IMR-90 (cell line): Measurements from ENCODE around the gene FAM219A. TPM values are rescaled to one million over a fixed set of nuclear protein-coding genes. Genes with fewer than 3 reads are reported as not detected.
A peak's percentile ranks its signal among the peaks of the same experiment; 100 is the strongest.

Source experiments
- ATAC-seq: fragments of 200-7000 bp; cut with Tn5 transposase; 2 replicates; pipeline ENCODE4 v1.9.1; 2020; ENCODE audit warnings: low read depth, mild to moderate bottlenecking, moderate library complexity
- BruUV-seq: library from RNA; stranded (reverse); fragments of 400-500 nt; replicated peaks from 2 replicates; lab custom pipeline; 2021; lab: Mats Ljungman, UMichigan
- CTCF ChIA-PET: fragments of 300-600 bp; formaldehyde crosslinking; extraction: SDS; loops from one replicate; lab custom pipeline; 2021; ENCODE audit warnings: antibody characterized with exemption; lab: Yijun Ruan, JAX
- POLR2A ChIA-PET: fragments of 300-600 bp; sonication (Branson Sonifier 250); formaldehyde crosslinking; loops from one replicate; lab custom pipeline; 2022; ENCODE audit warnings: antibody characterized with exemption; ENCODE audit not compliant: unreplicated experiment; lab: Charles Lee
- DNase-seq: peaks from one replicate; pipeline ENCODE4 v3.0.0; 2013
- H2AFZ ChIP-seq: replicated peaks from 2 replicates; pipeline ENCODE3; 2013; ENCODE audit warnings: low read length, mild to moderate bottlenecking; ENCODE audit not compliant: poor library complexity
- H2AK5ac ChIP-seq: 2 replicates; pipeline ENCODE4 v1.6.1; 2013; ENCODE audit warnings: low read depth, low read length, inconsistent platforms
- H2AK9ac ChIP-seq: replicated peaks from 2 replicates; pipeline ENCODE3; 2013; ENCODE audit warnings: mild to moderate bottlenecking, low read depth, low read length, moderate library complexity; ENCODE audit not compliant: poor library complexity
- H2BK120ac ChIP-seq: 2 replicates; pipeline ENCODE4 v1.6.1; 2013; ENCODE audit warnings: low read depth, low read length, inconsistent platforms
- H2BK15ac ChIP-seq: 3 replicates; pipeline ENCODE4 v1.6.1; 2013; ENCODE audit warnings: low read depth, low read length, inconsistent platforms
- H2BK20ac ChIP-seq: 2 replicates; pipeline ENCODE4 v1.6.1; 2013; ENCODE audit warnings: low read depth, mild to moderate bottlenecking, inconsistent platforms, low read length, moderate library complexity
- H2BK5ac ChIP-seq: 2 replicates; pipeline ENCODE4 v1.6.1; 2013; ENCODE audit warnings: mild to moderate bottlenecking, low read depth, low read length, inconsistent platforms; ENCODE audit not compliant: poor library complexity, severe bottlenecking
- H3K14ac ChIP-seq: replicated peaks from 2 replicates; pipeline ENCODE4 v1.6.1; 2013; ENCODE audit warnings: low read depth, low read length, inconsistent platforms
- H3K18ac ChIP-seq: 2 replicates; pipeline ENCODE4 v1.6.1; 2013; ENCODE audit warnings: low read depth, low read length, control low read depth
- H3K23ac ChIP-seq: 2 replicates; pipeline ENCODE4 v1.6.1; 2013; ENCODE audit warnings: low read depth, low read length, inconsistent platforms
- H3K27ac ChIP-seq: 2 replicates; pipeline ENCODE4 v1.5.1; 2013; ENCODE audit warnings: mild to moderate bottlenecking, control low read depth, low read length; ENCODE audit not compliant: insufficient read depth
- H3K27me3 ChIP-seq: 2 replicates; pipeline ENCODE4 v1.6.1; 2013; ENCODE audit warnings: low read length; ENCODE audit not compliant: control insufficient read depth, insufficient read depth
- H3K36me3 ChIP-seq: 2 replicates; pipeline ENCODE4 v1.6.1; 2013; ENCODE audit warnings: low read length, mixed read lengths; ENCODE audit not compliant: control insufficient read depth, insufficient read depth
- H3K4ac ChIP-seq: 2 replicates; pipeline ENCODE4 v1.6.1; 2013; ENCODE audit warnings: low read depth, low read length, inconsistent platforms
- H3K4me1 ChIP-seq: 2 replicates; pipeline ENCODE4 v1.6.1; 2013; ENCODE audit warnings: low read length, mixed read lengths; ENCODE audit not compliant: control insufficient read depth, insufficient read depth
- H3K4me2 ChIP-seq: 2 replicates; pipeline ENCODE4 v1.6.1; 2013; ENCODE audit warnings: low read depth, mild to moderate bottlenecking, control low read depth, low read length, moderate library complexity
- H3K4me3 ChIP-seq: 2 replicates; pipeline ENCODE4 v1.5.1; 2013; ENCODE audit warnings: low read depth, mild to moderate bottlenecking, control low read depth, low read length, moderate library complexity; ENCODE audit not compliant: insufficient read depth
- H3K56ac ChIP-seq: 2 replicates; pipeline ENCODE4 v1.6.1; 2013; ENCODE audit warnings: low read length, inconsistent platforms; ENCODE audit not compliant: insufficient read depth; ENCODE audit errors: extremely low read depth
- H3K79me1 ChIP-seq, 2 experiments: 2 replicates each; pipeline ENCODE4 v1.6.1; 2013; ENCODE audit warnings: low read length in 2 of 2, inconsistent platforms in 1 of 2, low read depth in 1 of 2
- H3K9ac ChIP-seq: 2 replicates; pipeline ENCODE4 v1.6.1; 2013; ENCODE audit warnings: low read depth, low read length, control low read depth
- H3K9me1 ChIP-seq: 2 replicates; pipeline ENCODE4 v1.6.1; 2013; ENCODE audit warnings: low read length, inconsistent platforms; ENCODE audit not compliant: insufficient read depth
- H3K9me3 ChIP-seq: 2 replicates; pipeline ENCODE4 v1.6.1; 2013; ENCODE audit warnings: low read length; ENCODE audit not compliant: control insufficient read depth, insufficient read depth
- H4K20me1 ChIP-seq: 2 replicates; pipeline ENCODE4 v1.6.1; 2013; ENCODE audit warnings: low read length, inconsistent platforms; ENCODE audit not compliant: insufficient read depth
- H4K5ac ChIP-seq: 2 replicates; pipeline ENCODE4 v1.6.1; 2013; ENCODE audit warnings: mild to moderate bottlenecking, low read depth, low read length, control low read depth
- H4K8ac ChIP-seq, 2 experiments: 2 replicates each; pipeline ENCODE4 v1.6.1; 2013; ENCODE audit warnings: low read depth in 2 of 2, low read length in 2 of 2, control low read depth in 1 of 2, inconsistent platforms in 1 of 2
- H4K91ac ChIP-seq: 2 replicates; pipeline ENCODE4 v1.6.1; 2013; ENCODE audit warnings: low read depth, low read length, inconsistent platforms; ENCODE audit not compliant: insufficient read depth
- BHLHE40 ChIP-seq: fragments of 150-350 bp; IDR thresholded peaks from 2 replicates; pipeline ENCODE4 v1.6.1; 2016; ENCODE audit warnings: mild to moderate bottlenecking, low read depth, low read length
- CEBPB ChIP-seq: IDR thresholded peaks from 2 replicates; pipeline ENCODE4 v1.6.1; 2012; ENCODE audit warnings: low read depth, low read length, improper control_type of control experiment
- CHD1 ChIP-seq: IDR thresholded peaks from 2 replicates; pipeline ENCODE4 v1.6.1; 2012; ENCODE audit warnings: low read depth, low read length, improper control_type of control experiment
- FOS ChIP-seq: fragments of 150-350 bp; IDR thresholded peaks from 2 replicates; pipeline ENCODE4 v1.6.1; 2016; ENCODE audit warnings: low read depth, low read length
- MAFK ChIP-seq: IDR thresholded peaks from 2 replicates; pipeline ENCODE4 v1.6.1; 2012; ENCODE audit warnings: low read depth, low read length, improper control_type of control experiment
- MAZ ChIP-seq: IDR thresholded peaks from 2 replicates; pipeline ENCODE4 v1.6.1; 2012; ENCODE audit warnings: low read depth, mild to moderate bottlenecking, low read length, improper control_type of control experiment, moderate library complexity, borderline replicate concordance
- MXI1 ChIP-seq: IDR thresholded peaks from 2 replicates; pipeline ENCODE4 v1.6.1; 2012; ENCODE audit warnings: low read depth, mild to moderate bottlenecking, low read length, moderate library complexity, borderline replicate concordance
- NFE2L2 ChIP-seq: fragments of 150-350 bp; IDR thresholded peaks from 2 replicates; pipeline ENCODE4 v1.6.1; 2016; ENCODE audit warnings: low read depth, mild to moderate bottlenecking, low read length
- POLR2A ChIP-seq: IDR thresholded peaks from 2 replicates; pipeline ENCODE4 v1.6.1; 2012; ENCODE audit warnings: mild to moderate bottlenecking, low read depth, low read length
- RAD21 ChIP-seq: IDR thresholded peaks from 2 replicates; pipeline ENCODE4 v1.6.1; 2012; ENCODE audit warnings: low read length, improper control_type of control experiment
- RCOR1 ChIP-seq: IDR thresholded peaks from 2 replicates; pipeline ENCODE4 v1.6.1; 2012; ENCODE audit warnings: mild to moderate bottlenecking, low read length, improper control_type of control experiment; ENCODE audit not compliant: insufficient replicate concordance
- RFX5 ChIP-seq: IDR thresholded peaks from 2 replicates; pipeline ENCODE4 v1.8.0; 2012; ENCODE audit warnings: low read depth, mild to moderate bottlenecking, low read length, moderate library complexity
- whole genome bisulfite sequencing, 2 experiments: methylation state at CpG; one replicate each; pipeline versions ENCODE4 v1.1.5 to v1.1.7; 2013; ENCODE audit warnings: missing lambda C conversion rate in 2 of 2; ENCODE audit not compliant: insufficient read length in 1 of 2; ENCODE audit errors: extremely low coverage in 2 of 2; 5-methylcytosine and 5-hydroxymethylcytosine counted together
- dilution Hi-C: fragments of 300-500 bp; cut with HindIII; formaldehyde crosslinking; loops from one replicate; pipeline ENCODE4 v1.14.3; 2018; ENCODE audit warnings: low sequenced_read_pairs; ENCODE audit not compliant: unreplicated experiment
- in situ Hi-C: fragments of 300-500 bp; cut with MboI; formaldehyde crosslinking; loops from 3 replicates; pipeline ENCODE4 v1.14.3; 2019; ENCODE audit warnings: low sequenced_read_pairs, inconsistent platforms, mixed read lengths
- intact Hi-C: fragments of 100-400 bp; cut with micrococcal nuclease; formaldehyde crosslinking; loops from 2 replicates; pipeline ENCODE4 v1.10.0; 2022
- polyA plus RNA-seq, 3 experiments: library from polyadenylated mRNA; depleted of rRNA; stranded (reverse); fragments of >200 nt; gene quantifications; 2 replicates each; pipeline ENCODE4 v1.2.3, GENCODE V29; 2012; ENCODE audit warnings: low replicate concordance in 1 of 3
- total RNA-seq: library from RNA; depleted of rRNA; stranded (reverse); fragments of >200 nt; gene quantifications from 2 replicates; pipeline ENCODE4 v1.2.3, GENCODE V29; 2012
- TF ChIP-seq, protein P1 (sequence below): fragments of 150-350 bp; IDR thresholded peaks from 2 replicates; pipeline ENCODE4 v1.6.1; 2017; ENCODE audit warnings: mild to moderate bottlenecking, antibody characterized with exemption, low read length, low read depth
- TF ChIP-seq, protein P2 (sequence below): conservative IDR thresholded peaks from 2 replicates; pipeline ENCODE4 v1.5.1; 2012; ENCODE audit warnings: mild to moderate bottlenecking, low read depth, low read length, improper control_type of control experiment
- TF ChIP-seq, protein P3 (sequence below): fragments of 150-350 bp; IDR thresholded peaks from 2 replicates; pipeline ENCODE4 v1.6.1; 2016; ENCODE audit warnings: low read depth, mild to moderate bottlenecking, low read length, moderate library complexity, borderline replicate concordance

FAM219A gene
- total and polyA plus RNA-seq, 2 of the 4 experiments (the other 2 are of a cell fraction): 4.8 to 20.8 TPM

DNA sequence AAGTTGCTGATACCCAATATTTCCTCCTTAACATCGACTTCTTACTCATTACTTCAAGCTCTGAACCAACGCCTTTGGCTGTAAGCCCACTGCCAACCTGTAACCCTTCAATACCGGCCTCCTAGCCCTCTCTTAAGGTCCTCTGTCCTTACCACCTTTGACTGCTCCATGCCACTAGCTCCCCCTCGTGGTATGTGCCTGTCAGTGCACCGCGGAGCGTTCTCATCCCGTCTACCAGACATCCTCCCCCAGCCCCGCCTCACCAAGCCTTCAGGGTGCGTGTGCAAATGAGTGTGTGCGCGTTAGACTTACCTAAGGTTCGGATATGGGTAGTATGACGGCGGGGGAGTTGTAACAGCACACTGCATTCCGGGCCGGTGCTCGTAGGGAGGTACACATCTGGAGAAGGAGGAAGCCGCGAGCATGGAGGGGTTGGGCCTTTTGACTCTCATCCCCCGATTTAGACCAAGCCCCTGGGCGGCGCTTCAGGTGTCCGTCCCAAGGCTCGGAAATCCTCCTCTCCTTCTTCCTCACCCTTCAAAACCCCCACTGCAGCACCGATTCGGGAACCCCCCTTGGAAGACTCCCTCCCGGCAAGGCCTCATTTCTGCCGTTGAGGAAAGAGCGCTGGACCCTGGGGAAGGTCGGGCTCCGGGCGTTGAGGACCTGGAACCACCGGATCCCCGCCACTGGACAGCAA is 78.9 kb downstream of the FAM219A start:
- ATAC-seq (peak; percentile 48), DNase-seq (peak; percentile 72)
- ChIA-PET CTCF (interaction anchor here (0.6 to 1.3 kb wide), 4 partner anchors 34 to 885 kb away, joined by 3 to 4 read pairs (median 3); no protein-coding TSS in a partner anchor), POLR2A (no interaction called here)
- Histone ChIP-seq H2BK15ac (no peak overlapping the region), H3K4me3 (no peak overlapping the region), H2BK120ac (no peak overlapping the region), H3K36me3 (no peaks in the 10 kb centered on the region), H3K14ac (no peak overlapping the region), H3K4me2 (peak overlapping the region; percentile 70), H3K18ac (no peak overlapping the region), H3K4me1 (peaks cover 8% of the 10 kb centered on the region), H3K23ac (no peak overlapping the region), H4K91ac (no peak overlapping the region; the same call in 1 of the 2 replicates), H3K27ac (no peak overlapping the region), H2BK20ac (no peak overlapping the region), H2BK5ac (no peak overlapping the region), H3K9ac (no peak overlapping the region), H2AK5ac (no peak overlapping the region), H3K79me1 (no peaks in the 10 kb centered on the region), H3K9me3 (no peaks in the 10 kb centered on the region), H3K27me3 (peaks cover 2% of the 10 kb centered on the region; the same call in 1 of the 2 replicates), H4K5ac (no peak overlapping the region), H4K8ac (peak overlapping the region in 1 of 2 experiments; percentile 82; a peak in 3 of 4 replicates), H3K4ac (no peak overlapping the region), H3K56ac (no peak overlapping the region), H4K20me1 (no peaks in the 10 kb centered on the region; the same call in 1 of the 2 replicates), H2AFZ (peak overlapping the region; percentile 99), H2AK9ac (peak overlapping the region; percentile 81), H3K9me1 (peaks cover 8% of the 10 kb centered on the region; the same call in 1 of the 2 replicates)
- in situ Hi-C loops (no loop called here), intact Hi-C loops (loop anchor here (1.0 to 5.0 kb wide), 4 partner anchors 47 to 452 kb away; partner anchors contain the start of gene DCAF12), dilution Hi-C loops (no loop called here)
- WGBS, 2 experiments: 0% methylated on average over 1 of the region's 35 CpGs; no CpG with 5 or more reads in 1 of the 2 experiments
- no TSS peak for BruUV-seq
- TF ChIP-seq FOS (no peak), RCOR1 (no peak), RAD21 (peak; percentile 83), NFE2L2 (no peak), RFX5 (no peak), MAFK (no peak), MXI1 (no peak), CEBPB (no peak), MAZ (no peak), CHD1 (no peak), BHLHE40 (no peak), POLR2A (no peak)
- TF ChIP-seq, protein P1, sequence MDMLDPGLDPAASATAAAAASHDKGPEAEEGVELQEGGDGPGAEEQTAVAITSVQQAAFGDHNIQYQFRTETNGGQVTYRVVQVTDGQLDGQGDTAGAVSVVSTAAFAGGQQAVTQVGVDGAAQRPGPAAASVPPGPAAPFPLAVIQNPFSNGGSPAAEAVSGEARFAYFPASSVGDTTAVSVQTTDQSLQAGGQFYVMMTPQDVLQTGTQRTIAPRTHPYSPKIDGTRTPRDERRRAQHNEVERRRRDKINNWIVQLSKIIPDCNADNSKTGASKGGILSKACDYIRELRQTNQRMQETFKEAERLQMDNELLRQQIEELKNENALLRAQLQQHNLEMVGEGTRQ: no peak
- TF ChIP-seq, protein P2, sequence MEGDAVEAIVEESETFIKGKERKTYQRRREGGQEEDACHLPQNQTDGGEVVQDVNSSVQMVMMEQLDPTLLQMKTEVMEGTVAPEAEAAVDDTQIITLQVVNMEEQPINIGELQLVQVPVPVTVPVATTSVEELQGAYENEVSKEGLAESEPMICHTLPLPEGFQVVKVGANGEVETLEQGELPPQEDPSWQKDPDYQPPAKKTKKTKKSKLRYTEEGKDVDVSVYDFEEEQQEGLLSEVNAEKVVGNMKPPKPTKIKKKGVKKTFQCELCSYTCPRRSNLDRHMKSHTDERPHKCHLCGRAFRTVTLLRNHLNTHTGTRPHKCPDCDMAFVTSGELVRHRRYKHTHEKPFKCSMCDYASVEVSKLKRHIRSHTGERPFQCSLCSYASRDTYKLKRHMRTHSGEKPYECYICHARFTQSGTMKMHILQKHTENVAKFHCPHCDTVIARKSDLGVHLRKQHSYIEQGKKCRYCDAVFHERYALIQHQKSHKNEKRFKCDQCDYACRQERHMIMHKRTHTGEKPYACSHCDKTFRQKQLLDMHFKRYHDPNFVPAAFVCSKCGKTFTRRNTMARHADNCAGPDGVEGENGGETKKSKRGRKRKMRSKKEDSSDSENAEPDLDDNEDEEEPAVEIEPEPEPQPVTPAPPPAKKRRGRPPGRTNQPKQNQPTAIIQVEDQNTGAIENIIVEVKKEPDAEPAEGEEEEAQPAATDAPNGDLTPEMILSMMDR: peak; percentile 89
- TF ChIP-seq, protein P3, sequence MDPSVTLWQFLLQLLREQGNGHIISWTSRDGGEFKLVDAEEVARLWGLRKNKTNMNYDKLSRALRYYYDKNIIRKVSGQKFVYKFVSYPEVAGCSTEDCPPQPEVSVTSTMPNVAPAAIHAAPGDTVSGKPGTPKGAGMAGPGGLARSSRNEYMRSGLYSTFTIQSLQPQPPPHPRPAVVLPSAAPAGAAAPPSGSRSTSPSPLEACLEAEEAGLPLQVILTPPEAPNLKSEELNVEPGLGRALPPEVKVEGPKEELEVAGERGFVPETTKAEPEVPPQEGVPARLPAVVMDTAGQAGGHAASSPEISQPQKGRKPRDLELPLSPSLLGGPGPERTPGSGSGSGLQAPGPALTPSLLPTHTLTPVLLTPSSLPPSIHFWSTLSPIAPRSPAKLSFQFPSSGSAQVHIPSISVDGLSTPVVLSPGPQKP: no peak
